ENCODE results near the gene SP1. TPM values are rescaled to one million over a fixed set of nuclear protein-coding genes. Genes with fewer than 3 reads are reported as not detected.
A peak's percentile ranks its signal among the peaks of the same experiment; 100 is the strongest.

SP1 gene
- total and polyA plus RNA-seq, 9 of the 15 experiments (the other 6 are each of a cell fraction or from before 2014, with no cell fraction given), result 8.0 to 65.5 (median 41.6) TPM

DNA sequence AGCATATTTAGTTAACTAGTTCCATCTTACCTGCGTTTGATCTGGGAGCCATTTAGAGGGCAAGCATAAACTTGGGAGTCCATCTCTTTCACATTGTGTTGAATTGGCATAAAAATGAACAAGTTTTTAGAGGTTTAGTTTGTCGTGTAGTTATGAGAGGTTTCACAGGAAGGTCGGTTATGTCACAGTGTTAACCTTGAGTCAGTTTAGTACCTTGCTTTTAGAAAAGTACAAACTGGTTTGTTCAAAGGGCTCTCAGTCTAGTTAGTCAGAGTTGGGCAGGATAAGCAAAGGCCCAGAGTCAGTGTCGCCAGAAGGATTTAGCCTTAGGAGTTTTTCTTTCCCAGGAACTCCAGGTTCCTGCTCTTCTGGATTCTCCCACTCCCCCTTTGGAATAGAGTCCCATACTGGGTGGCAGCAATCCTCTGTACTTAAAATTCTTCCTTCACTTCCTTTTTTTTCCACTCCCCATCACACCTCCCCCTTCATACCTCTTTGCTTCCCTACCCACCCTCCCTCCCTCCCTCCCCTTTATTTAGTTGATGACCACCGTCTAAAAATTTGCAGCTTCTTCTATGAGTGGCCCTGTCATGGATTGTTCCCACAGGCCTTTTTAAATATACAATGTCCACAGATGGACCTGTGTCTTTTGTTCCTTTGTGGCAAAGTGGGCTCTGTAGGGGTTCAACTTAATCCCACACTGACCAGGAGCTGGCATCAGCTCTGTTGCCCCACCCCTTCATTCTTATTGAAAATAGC, 84.0 kb downstream of the SP1 start:
- Histone ChIP-seq H4K20me1 (replicated peaks; ENCODE audit: control insufficient read depth, insufficient read depth, low read length) (peaks cover 28% of the 10 kb centered on the region), H3K4me1 (replicated peaks in 1 of 2; ENCODE audit: control insufficient read depth in 2 of 2, insufficient read depth in 2 of 2, low read length in 2 of 2) (peaks cover 0 to 3% of the 10 kb centered on the region in 2 experiments; a peak in 1 of 5 replicates), H3K9me1 (ENCODE audit: control insufficient read depth, insufficient read depth, low read length) (no peaks in the 10 kb centered on the region), H3K9me3 (replicated peaks; ENCODE audit: control insufficient read depth, insufficient read depth, low read depth, low read length) (no peaks in the 10 kb centered on the region), H3K79me2 (ENCODE audit: control insufficient read depth, insufficient read depth, low read length) (peaks cover 94% of the 10 kb centered on the region), H3K36me3 (ENCODE audit: control insufficient read depth, insufficient read depth, low read length) (peaks cover 100% of the 10 kb centered on the region), H3K27me3 (ENCODE audit: control insufficient read depth in 2 of 2, insufficient read depth in 2 of 2, low read length in 2 of 2) (no peaks in the 10 kb centered on the region), H3K4me2 (ENCODE audit: insufficient read depth, low read length) (no peak overlapping the region), H2AFZ (ENCODE audit: low read depth, low read length) (no peak overlapping the region), H3K27ac (ENCODE audit: extremely low read depth, low read depth, low read length) (no peak overlapping the region), H3K4me3 (no peak overlapping the region), H3K9ac (ENCODE audit: insufficient read depth in 1 of 2, low read depth in 2 of 2, low read length in 2 of 2) (no peak overlapping the region)
- intact Hi-C loops (cut with micrococcal nuclease) (no loop called here), in situ Hi-C loops (cut with MboI) (no loop called here)
- CTCF ChIA-PET (ENCODE audit: low intra/inter-chr PET ratio), result no interaction called here
- TF ChIP-seq TCF7 (IDR thresholded peaks at IDR 0.05; ENCODE audit: borderline replicate concordance) (no peak), POLR2B (IDR thresholded peaks at IDR 0.05; ENCODE audit: low read depth, partially characterized antibody) (peak; percentile 43), SPI1 (IDR thresholded peaks at IDR 0.05; ENCODE audit: borderline replicate concordance, low read depth, low read length) (0 out of 2 replicates have a peak, but pooled peaks have one; percentile 33), RBFOX2 (IDR thresholded peaks at IDR 0.05; ENCODE audit: low read depth, low read length) (peak; percentile 15; the same call in 1 of the 2 replicates)
- POLR2A ChIA-PET, result interaction anchor here (0.8 to 8.8 kb wide), 10 partner anchors 9 to 123 kb away, joined by 3 to 87 read pairs (median 4); partner anchors contain the start of genes PRR13 and TARBP2
- DNase-seq (ENCODE audit: extremely low read depth in 1 of 4, low spot score in 3 of 4), result no peak
- WGBS (ENCODE audit: insufficient coverage, low coverage, missing lambda C conversion rate), result 67% methylated on average over 5 of the region's 5 CpGs
- ATAC-seq, result no peak
- FAIRE-seq, result no peak
- no TSS peak for BruUV-seq (replicated peaks)
